Body of pancreas (tissue), 4 donors: ENCODE results near the gene IPO4.

ENCODE experiments used
- CTCF ChIP-seq, 7 experiments: fragments of 450-650 bp in 4 of 7; fragments of 200-600 bp in 3 of 7; sonication (generic) in 3 of 7; IDR thresholded peaks; one replicate each; pipeline ENCODE4 v1.5.1; 2016 to 2019; ENCODE audit warnings: antibody characterized with exemption in 7 of 7
- POLR2A ChIP-seq, 3 donors: fragments of 450-650 bp; IDR thresholded peaks; one replicate each; pipeline ENCODE4 v1.6.1; 2016; ENCODE audit warnings: antibody characterized with exemption in 3 of 3, mild to moderate bottlenecking in 2 of 3

DNA sequence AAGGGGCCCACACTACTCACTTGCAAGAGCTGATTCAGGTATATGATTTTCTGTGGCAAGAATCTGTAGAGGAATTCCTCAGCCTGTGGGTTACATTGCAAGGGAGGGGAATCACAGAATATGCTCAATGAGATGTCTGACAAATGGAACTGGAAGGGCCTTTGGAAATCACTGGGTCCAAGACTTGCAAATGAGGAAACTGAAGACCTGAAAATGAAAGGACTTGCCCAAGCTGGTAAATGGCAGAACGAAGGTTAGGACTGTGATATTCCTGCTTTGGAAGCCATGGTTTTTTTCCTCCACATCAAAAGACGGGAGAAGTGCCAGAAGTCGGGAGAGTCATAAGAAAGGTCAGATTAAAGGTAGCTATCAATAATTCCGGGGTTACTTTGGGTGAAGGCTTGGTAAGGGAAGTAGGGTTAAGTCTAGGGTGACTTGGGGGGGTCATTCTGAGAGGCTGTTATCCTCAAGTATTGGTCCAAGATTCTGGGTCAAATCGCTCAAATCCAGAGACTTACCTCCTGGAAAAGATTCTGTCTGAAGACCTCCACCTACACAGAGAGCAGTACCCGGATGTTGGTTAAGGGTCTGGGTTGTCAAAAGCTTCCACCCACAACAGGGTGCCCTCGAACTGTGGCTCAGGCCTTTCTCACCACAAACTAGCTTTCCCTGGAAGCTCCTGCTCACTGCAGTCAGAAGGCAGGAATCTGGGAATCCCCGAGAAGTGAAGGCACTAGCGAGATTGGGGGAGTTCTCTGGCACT lies 42.7 kb downstream of the IPO4 start:
- TF ChIP-seq CTCF (IDR thresholded peaks at IDR 0.05) = no peak
- no peak for TF ChIP-seq POLR2A (IDR thresholded peaks at IDR 0.05)
